Lower leg skin (tissue), 3 donors: ENCODE measurements around the gene DDX24.

ENCODE experiments used
- POLR2A ChIP-seq, 2 donors: fragments of 450-650 bp; IDR thresholded peaks; one replicate each; pipeline ENCODE4 v1.6.1; 2016 to 2017; ENCODE audit warnings: antibody characterized with exemption in 2 of 2, mild to moderate bottlenecking in 1 of 2, moderate library complexity in 1 of 2
- TF ChIP-seq, protein P1 (sequence below), 3 donors: fragments of 450-650 bp; IDR thresholded peaks; one replicate each; pipeline ENCODE4 v1.5.1; 2016; ENCODE audit warnings: antibody characterized with exemption in 3 of 3, mild to moderate bottlenecking in 3 of 3, moderate library complexity in 2 of 3

GRCh38 chr14:94121485-94121884 lies 40.5 kb upstream of the DDX24 start:
- TF ChIP-seq, protein P1, sequence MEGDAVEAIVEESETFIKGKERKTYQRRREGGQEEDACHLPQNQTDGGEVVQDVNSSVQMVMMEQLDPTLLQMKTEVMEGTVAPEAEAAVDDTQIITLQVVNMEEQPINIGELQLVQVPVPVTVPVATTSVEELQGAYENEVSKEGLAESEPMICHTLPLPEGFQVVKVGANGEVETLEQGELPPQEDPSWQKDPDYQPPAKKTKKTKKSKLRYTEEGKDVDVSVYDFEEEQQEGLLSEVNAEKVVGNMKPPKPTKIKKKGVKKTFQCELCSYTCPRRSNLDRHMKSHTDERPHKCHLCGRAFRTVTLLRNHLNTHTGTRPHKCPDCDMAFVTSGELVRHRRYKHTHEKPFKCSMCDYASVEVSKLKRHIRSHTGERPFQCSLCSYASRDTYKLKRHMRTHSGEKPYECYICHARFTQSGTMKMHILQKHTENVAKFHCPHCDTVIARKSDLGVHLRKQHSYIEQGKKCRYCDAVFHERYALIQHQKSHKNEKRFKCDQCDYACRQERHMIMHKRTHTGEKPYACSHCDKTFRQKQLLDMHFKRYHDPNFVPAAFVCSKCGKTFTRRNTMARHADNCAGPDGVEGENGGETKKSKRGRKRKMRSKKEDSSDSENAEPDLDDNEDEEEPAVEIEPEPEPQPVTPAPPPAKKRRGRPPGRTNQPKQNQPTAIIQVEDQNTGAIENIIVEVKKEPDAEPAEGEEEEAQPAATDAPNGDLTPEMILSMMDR (IDR thresholded peaks at IDR 0.05): no peak
- no peak for TF ChIP-seq POLR2A (IDR thresholded peaks at IDR 0.05)
